DOHH2 (cell line): ENCODE results near the gene VAC14.
"Not testable (repeated sequence)": the region's sequence is repeated elsewhere in the genome, so short reads cannot be mapped to it uniquely, and the experiment has no call there.

Source experiments
- H3F3A ChIP-seq: fragments of 200-600 bp; sonication (generic), shearing (Covaris generic); 2 replicates; pipeline ENCODE4 v1.6.0; 2016; ENCODE audit warnings: antibody characterized with exemption, mild to moderate bottlenecking; ENCODE audit not compliant: control insufficient read depth, insufficient read depth
- H3K27ac ChIP-seq: fragments of 200-600 bp; sonication (generic); 2 replicates; pipeline ENCODE4 v1.5.1; 2014; ENCODE audit warnings: low read depth, mild to moderate bottlenecking, low read length, moderate library complexity
- H3K27me3 ChIP-seq: fragments of 200-600 bp; sonication (generic); 2 replicates; pipeline ENCODE4 v1.6.1; 2014; ENCODE audit warnings: mild to moderate bottlenecking, low read length, mixed read lengths; ENCODE audit not compliant: control insufficient read depth
- H3K36me3 ChIP-seq: fragments of 200-600 bp; sonication (generic); 2 replicates; pipeline ENCODE4 v1.6.1; 2014; ENCODE audit warnings: mild to moderate bottlenecking, low read length, moderate library complexity, mixed read lengths; ENCODE audit not compliant: control insufficient read depth
- H3K4me1 ChIP-seq: fragments of 200-600 bp; sonication (generic); 2 replicates; pipeline ENCODE4 v1.6.1; 2014; ENCODE audit warnings: mild to moderate bottlenecking, low read length, mixed read lengths; ENCODE audit not compliant: control insufficient read depth
- H3K4me2 ChIP-seq: fragments of 200-600 bp; sonication (generic); 2 replicates; pipeline ENCODE4 v1.6.0; 2014; ENCODE audit warnings: mild to moderate bottlenecking, low read length, moderate library complexity
- H3K4me3 ChIP-seq: fragments of 200-600 bp; sonication (generic); 2 replicates; pipeline ENCODE4 v1.5.1; 2014; ENCODE audit warnings: mild to moderate bottlenecking, low read length, mixed read lengths
- H3K79me2 ChIP-seq: fragments of 200-600 bp; sonication (generic); 2 replicates; pipeline ENCODE4 v1.6.1; 2014; ENCODE audit warnings: mild to moderate bottlenecking, low read length, mixed read lengths; ENCODE audit not compliant: control insufficient read depth
- H3K9me2 ChIP-seq: fragments of 200-600 bp; sonication (generic); replicated peaks from 2 replicates; pipeline ENCODE4 v1.6.1; 2014; ENCODE audit warnings: mild to moderate bottlenecking, low read length, mixed read lengths; ENCODE audit not compliant: control insufficient read depth
- H3K9me3 ChIP-seq: fragments of 200-600 bp; sonication (generic); 2 replicates; pipeline ENCODE4 v1.6.1; 2014; ENCODE audit warnings: antibody characterized with exemption, low read length, mixed read lengths; ENCODE audit not compliant: control insufficient read depth, insufficient read depth
- H4K20me1 ChIP-seq: fragments of 200-600 bp; sonication (generic); 2 replicates; pipeline ENCODE4 v1.6.0; 2014; ENCODE audit warnings: low read depth, mild to moderate bottlenecking, antibody characterized with exemption, low read length, moderate library complexity; ENCODE audit not compliant: control insufficient read depth, insufficient read depth
- EZH2phosphoT487 ChIP-seq: fragments of 200-600 bp; sonication (generic); IDR thresholded peaks from 2 replicates; pipeline ENCODE4 v1.6.1; 2017; ENCODE audit warnings: borderline replicate concordance, mild to moderate bottlenecking, antibody characterized with exemption, low read length, moderate library complexity, mixed read lengths
- TF ChIP-seq, protein P1 (sequence below): fragments of 200-600 bp; sonication (generic); IDR thresholded peaks from one replicate; pipeline ENCODE4 v1.5.1; 2014; ENCODE audit warnings: antibody characterized with exemption, mild to moderate bottlenecking, low read depth, low read length; ENCODE audit not compliant: poor library complexity, severe bottlenecking

The VAC14 gene

GRCh38 chr16:70675851-70676513 is 125.0 kb downstream of the VAC14 start:
- Histone ChIP-seq H3K4me3 (no peak overlapping the region), H3K27me3 (no peaks in the 10 kb centered on the region), H3K9me3 (no peaks in the 10 kb centered on the region), H3F3A (no peaks in the 10 kb centered on the region), H4K20me1 (no peaks in the 10 kb centered on the region), H3K36me3 (no peaks in the 10 kb centered on the region), H3K9me2 (no peaks in the 10 kb centered on the region), H3K79me2 (no peaks in the 10 kb centered on the region), H3K27ac (no peak overlapping the region), H3K4me2 (no peak overlapping the region), H3K4me1 (no peaks in the 10 kb centered on the region)
- TF ChIP-seq EZH2phosphoT487, result no peak
- TF ChIP-seq, protein P1, sequence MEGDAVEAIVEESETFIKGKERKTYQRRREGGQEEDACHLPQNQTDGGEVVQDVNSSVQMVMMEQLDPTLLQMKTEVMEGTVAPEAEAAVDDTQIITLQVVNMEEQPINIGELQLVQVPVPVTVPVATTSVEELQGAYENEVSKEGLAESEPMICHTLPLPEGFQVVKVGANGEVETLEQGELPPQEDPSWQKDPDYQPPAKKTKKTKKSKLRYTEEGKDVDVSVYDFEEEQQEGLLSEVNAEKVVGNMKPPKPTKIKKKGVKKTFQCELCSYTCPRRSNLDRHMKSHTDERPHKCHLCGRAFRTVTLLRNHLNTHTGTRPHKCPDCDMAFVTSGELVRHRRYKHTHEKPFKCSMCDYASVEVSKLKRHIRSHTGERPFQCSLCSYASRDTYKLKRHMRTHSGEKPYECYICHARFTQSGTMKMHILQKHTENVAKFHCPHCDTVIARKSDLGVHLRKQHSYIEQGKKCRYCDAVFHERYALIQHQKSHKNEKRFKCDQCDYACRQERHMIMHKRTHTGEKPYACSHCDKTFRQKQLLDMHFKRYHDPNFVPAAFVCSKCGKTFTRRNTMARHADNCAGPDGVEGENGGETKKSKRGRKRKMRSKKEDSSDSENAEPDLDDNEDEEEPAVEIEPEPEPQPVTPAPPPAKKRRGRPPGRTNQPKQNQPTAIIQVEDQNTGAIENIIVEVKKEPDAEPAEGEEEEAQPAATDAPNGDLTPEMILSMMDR, result no peak

- H3K9me3 ChIP-seq, result no peaks in the 10 kb centered on the region
- no peaks in the 10 kb centered on the region for H3F3A ChIP-seq
- no peaks in the 10 kb centered on the region for H3K36me3 ChIP-seq
- no peaks in the 10 kb centered on the region for H4K20me1 ChIP-seq
- H3K9me2 ChIP-seq, result no peaks in the 10 kb centered on the region
- TF ChIP-seq, protein P1, result no peak
- TF ChIP-seq EZH2phosphoT487, result no peak
- H3K4me3 ChIP-seq, result no peak overlapping the region
- H3K4me2 ChIP-seq, result no peak overlapping the region
- H3K27me3 ChIP-seq, result no peaks in the 10 kb centered on the region
- no peak overlapping the region for H3K27ac ChIP-seq
- no peaks in the 10 kb centered on the region for H3K4me1 ChIP-seq
- H3K79me2 ChIP-seq, result no peaks in the 10 kb centered on the region
Measured at GRCh38 chr16:70674221-70675014, 126.5 kb downstream of the VAC14 start.

GRCh38 chr16:70670938-70671337 is 130.0 kb downstream of the VAC14 start:
- H3K9me3 ChIP-seq, H4K20me1 ChIP-seq, H3F3A ChIP-seq, H3K4me3 ChIP-seq, H3K36me3 ChIP-seq, H3K4me2 ChIP-seq, H3K9me2 ChIP-seq, H3K27me3 ChIP-seq, H3K79me2 ChIP-seq, H3K4me1 ChIP-seq, H3K27ac ChIP-seq: not testable (repeated sequence)

GRCh38 chr16:70670175-70670574 is 130.8 kb downstream of the VAC14 start:
- Histone ChIP-seq H3K27ac (no peak overlapping the region), H3K4me1 (no peaks in the 10 kb centered on the region), H3K27me3 (no peaks in the 10 kb centered on the region), H3F3A (no peaks in the 10 kb centered on the region), H3K79me2 (no peaks in the 10 kb centered on the region), H3K4me2 (no peak overlapping the region), H3K9me3 (no peaks in the 10 kb centered on the region), H3K36me3 (no peaks in the 10 kb centered on the region), H4K20me1 (no peaks in the 10 kb centered on the region), H3K9me2 (no peaks in the 10 kb centered on the region), H3K4me3 (no peak overlapping the region)
- TF ChIP-seq EZH2phosphoT487, result no peak
- TF ChIP-seq, protein P1, result no peak
